ENCODE results near the gene TAAR5.
"Not testable (repeated sequence)": the region's sequence is repeated elsewhere in the genome, so short reads cannot be mapped to it uniquely, and the experiment has no call there.

TAAR5 gene

DNA sequence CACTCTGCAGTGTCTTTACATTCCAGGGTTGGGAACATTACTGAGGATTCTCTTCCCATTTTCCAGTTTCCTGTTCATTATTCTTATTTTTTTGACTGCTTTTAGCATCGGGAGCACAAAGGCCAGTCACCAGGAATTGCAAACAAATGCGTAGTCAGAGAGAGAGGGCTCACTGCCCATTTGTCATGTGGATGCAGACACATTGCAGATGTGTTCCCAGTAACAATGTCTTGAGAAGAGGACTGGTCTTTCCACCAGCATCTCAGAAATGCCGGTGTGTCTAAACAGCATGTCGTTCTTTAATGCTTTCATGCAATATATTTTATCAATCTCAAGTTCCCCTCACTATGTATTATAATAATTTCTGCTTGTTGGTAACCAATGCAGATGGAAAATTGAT lies 20.4 kb downstream of the TAAR5 start:
- no peak for DNase-seq

DNA sequence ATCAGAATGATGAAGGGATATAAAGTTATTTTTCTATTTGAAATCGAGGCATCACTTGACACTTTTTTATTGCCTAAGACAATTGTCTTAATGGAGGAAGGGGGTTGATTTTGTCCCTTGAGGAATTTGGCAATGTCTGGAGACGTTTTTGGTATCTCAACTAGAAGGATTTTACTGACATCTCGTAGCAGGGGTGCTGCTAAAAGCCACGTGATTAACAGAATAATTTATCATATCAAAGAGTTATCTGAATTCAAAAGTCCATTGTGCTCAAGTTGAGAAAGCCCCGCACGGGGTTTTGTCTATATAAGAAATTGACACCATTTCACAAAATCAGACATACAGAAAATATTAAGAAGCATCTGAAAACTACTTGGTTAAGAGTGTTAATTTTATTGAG lies 20.9 kb downstream of the TAAR5 start:
- DNase-seq, result no peak

DNA sequence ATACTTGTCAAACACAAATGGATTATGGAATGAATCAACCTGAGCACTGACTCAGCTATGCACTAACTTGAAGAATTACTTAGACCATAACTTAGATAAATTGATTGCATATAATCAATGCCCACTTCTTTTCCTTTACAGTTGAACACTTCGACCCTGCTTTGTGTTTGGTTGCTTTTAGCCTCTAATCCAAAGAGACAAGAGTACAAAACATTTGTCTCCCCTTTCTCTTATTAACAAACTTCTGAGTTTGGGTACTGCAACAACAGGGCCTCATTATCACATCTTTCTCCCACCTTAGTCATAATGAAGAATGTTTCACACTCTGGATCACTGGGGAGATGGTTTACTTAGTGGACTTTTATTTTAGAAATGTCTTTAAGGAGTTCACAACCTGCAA lies 22.0 kb downstream of the TAAR5 start:
- no peak for DNase-seq

DNA sequence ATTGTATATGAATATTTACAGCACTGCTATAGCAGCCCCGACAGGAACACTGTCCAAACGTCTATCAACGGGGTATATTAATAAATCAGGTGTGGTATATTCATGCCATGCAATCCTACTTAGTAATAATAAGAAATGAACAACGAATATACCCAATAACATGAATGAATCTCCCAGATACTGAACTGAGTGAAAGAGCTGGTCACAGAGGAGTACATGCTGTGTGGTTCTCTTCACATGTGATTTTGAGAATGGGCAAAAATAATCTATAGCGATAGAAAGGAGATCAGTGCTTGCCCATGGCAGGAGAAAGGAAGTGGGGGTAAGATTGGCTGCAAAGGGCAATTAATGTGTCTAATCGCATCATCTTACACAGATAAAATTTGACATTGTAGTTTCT lies 23.1 kb downstream of the TAAR5 start:
- no peak for DNase-seq

DNA sequence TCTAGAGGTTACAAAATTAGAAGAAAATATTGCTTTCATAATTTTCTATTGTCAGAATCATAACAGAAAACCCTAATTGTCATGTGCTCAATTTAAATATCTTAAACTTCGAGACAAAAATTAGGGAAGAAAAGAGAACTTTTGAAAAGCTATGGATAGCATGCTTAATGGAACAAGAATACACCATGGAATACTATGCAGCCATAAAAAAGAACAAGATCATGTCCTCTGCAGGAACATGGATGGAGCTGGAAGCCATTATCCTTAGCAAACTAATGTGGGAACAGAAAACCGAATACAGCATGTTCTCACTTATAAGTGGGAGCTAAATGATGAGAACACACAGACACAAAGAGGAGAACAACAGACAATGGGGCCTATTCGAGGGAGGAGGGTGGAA lies 29.5 kb downstream of the TAAR5 start:
- DNase-seq, result not testable (repeated sequence)

DNA sequence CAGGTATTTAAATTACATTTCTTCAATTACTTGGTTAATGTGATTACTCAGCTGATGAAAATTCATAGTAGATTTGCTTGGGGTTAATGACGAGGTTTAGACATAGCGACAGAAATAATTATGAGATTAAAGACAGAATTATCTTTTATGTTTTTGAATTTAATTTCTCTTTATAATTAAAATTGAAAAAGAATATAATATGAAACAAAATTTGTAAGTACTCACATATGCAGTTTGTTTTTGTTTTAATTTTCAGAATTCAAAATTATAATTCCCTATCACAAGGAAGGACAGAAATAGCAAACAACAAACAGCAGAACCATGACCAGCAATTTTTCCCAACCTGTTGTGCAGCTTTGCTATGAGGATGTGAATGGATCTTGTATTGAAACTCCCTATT lies 37.2 kb downstream of the TAAR5 start, which contains the start of gene TAAR8:
Gene TAAR8, plus strand, starts transcription at position 301 of the 400 bp plus-strand sequence. Its CDS starts 21 bp downstream, at position 322.
- DNase-seq, result no peak

DNA sequence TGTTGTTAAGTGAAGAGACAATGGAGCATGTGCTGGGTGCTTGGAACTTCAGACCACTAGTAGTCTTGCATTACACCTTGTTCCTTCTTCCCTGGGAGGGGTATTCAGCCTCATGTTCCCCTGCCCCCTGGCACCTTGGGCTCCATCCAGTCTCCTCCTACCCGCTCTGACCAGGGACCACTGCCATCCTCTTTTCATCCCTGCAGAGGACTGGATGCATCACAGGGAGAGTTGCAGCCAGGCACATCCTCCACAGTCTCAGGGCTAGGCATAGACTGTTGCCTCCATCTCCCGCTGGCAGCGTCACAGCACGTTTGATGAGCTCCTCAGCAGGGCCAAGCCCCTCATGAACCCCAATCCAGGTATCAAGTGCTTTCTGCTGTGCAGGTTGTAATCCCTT lies 38.3 kb downstream of the TAAR5 start:
- DNase-seq, result no peak

DNA sequence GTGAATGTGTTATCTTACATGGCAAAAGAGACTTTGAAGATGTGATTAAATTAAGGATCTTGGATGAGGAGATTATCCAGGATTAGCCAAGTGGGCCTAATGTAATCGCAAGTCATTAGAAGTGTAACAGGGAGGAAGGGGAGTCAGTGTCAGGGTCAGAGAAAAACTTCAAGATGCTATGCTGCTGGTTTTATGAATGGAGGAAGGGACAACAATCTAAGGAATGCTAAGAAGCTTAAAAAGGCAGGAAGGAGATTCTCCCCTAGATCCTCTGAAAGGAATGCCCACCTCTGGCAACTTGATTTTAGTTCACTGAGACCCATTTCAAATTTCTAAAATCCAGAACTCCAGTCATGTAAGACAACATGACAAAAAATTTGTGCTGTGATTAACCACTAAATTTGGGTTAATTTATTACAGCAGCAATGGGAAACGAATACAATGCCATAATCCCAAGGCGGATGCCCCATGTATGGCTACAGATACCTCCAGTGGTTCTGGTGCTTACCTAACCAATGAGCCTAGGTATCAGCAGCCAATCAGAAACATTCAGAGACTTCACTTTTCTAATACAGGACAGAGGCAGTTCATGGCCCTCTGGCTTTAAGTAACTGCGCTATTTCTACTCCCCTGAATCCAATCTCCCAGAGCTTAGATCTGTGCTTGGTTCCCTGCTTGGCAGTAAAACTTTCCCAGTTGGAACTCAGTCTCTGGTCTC lies 40.6 kb downstream of the TAAR5 start:
- DNase-seq, result no peak

DNA sequence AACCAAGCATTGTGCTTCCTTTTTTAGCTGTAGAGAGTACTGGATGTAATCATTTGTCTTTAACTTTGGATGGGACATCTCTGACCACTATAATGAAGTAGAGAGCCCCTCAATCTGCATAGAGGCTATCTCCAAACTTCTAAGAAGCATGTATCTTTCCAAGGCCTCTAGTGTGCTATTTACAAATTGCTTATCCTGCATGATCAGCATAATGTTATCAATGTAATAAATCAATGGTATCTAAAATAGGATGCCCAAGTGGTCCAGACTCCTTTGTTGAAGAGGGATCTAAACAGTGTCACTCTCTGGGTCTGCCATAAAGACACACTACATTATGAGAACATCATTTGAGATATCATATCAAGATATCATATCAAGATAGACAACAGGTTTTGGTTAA lies 44.7 kb downstream of the TAAR5 start:
- no peak for DNase-seq

All from DMS153 (cell line).